Large intestine (tissue), 3 donors: Measurements from ENCODE around the gene SLC35F5. TPM values are rescaled to one million over a fixed set of nuclear protein-coding genes. Genes with fewer than 3 reads are reported as not detected.
A peak's percentile ranks its signal among the peaks of the same experiment; 100 is the strongest.
"Not testable (repeated sequence)": the region's sequence is repeated elsewhere in the genome, so short reads cannot be mapped to it uniquely, and the experiment has no call there.

Experiments used
- DNase-seq, 2 donors: peaks; one replicate each; pipeline versions ENCODE4 v3.0.0 to v3.0.0-alpha.2; 2013
- H3K27ac ChIP-seq: one replicate; pipeline ENCODE4 v1.5.1; 2013; ENCODE audit warnings: low read length
- H3K27me3 ChIP-seq: 2 replicates; pipeline ENCODE4 v1.6.1; 2013; ENCODE audit warnings: low read length; ENCODE audit not compliant: control insufficient read depth, insufficient read depth
- H3K36me3 ChIP-seq: 2 replicates; pipeline ENCODE4 v1.6.1; 2013; ENCODE audit warnings: low read length; ENCODE audit not compliant: control insufficient read depth, insufficient read depth
- H3K4me1 ChIP-seq: one replicate; pipeline ENCODE4 v1.6.1; 2013; ENCODE audit warnings: low read length; ENCODE audit not compliant: control insufficient read depth, insufficient read depth
- H3K4me3 ChIP-seq: one replicate; pipeline ENCODE4 v1.5.1; 2013; ENCODE audit warnings: low read length
- H3K9me3 ChIP-seq: one replicate; pipeline ENCODE4 v1.6.1; 2013; ENCODE audit warnings: mild to moderate bottlenecking, low read depth, low read length, moderate library complexity; ENCODE audit not compliant: control insufficient read depth
- WGBS: methylation state at CpG from one replicate; pipeline ENCODE4 v1.1.5; 2013; ENCODE audit warnings: low lambda C conversion rate; ENCODE audit not compliant: insufficient coverage; 5-methylcytosine and 5-hydroxymethylcytosine counted together
- polyA plus RNA-seq: library from polyadenylated mRNA; unstranded; fragments of 120-200 nt; gene quantifications from one replicate; pipeline ENCODE4 v1.2.1, GENCODE V29; 2013

The SLC35F5 gene
- polyA plus RNA-seq, 1 donor: 73.7 TPM

GRCh38 chr2:113720167-113720566 is 36.3 kb downstream of the SLC35F5 start:
- WGBS: 89% methylated on average over 1 of the region's 3 CpGs
- no peaks in the 10 kb centered on the region for H3K9me3 ChIP-seq
- H3K36me3 ChIP-seq: peaks cover 28% of the 10 kb centered on the region
- DNase-seq: no peak
- H3K27ac ChIP-seq: no peak overlapping the region
- H3K4me1 ChIP-seq: no peaks in the 10 kb centered on the region
- no peak overlapping the region for H3K4me3 ChIP-seq
- H3K27me3 ChIP-seq: no peaks in the 10 kb centered on the region

GRCh38 chr2:113716291-113716690 is 40.2 kb downstream of the SLC35F5 start:
- DNase-seq: no peak
- Histone ChIP-seq H3K27me3 (no peaks in the 10 kb centered on the region), H3K4me1 (no peaks in the 10 kb centered on the region), H3K4me3 (no peak overlapping the region), H3K9me3 (no peaks in the 10 kb centered on the region), H3K27ac (no peak overlapping the region), H3K36me3 (peaks cover 29% of the 10 kb centered on the region)
- 100% methylated on average over 1 of the region's 3 CpGs for whole genome bisulfite sequencing

GRCh38 chr2:113712941-113713340 is 43.5 kb downstream of the SLC35F5 start:
- Histone ChIP-seq H3K9me3 (no peaks in the 10 kb centered on the region), H3K27ac (no peak overlapping the region), H3K4me3 (no peak overlapping the region), H3K4me1 (no peaks in the 10 kb centered on the region), H3K36me3 (peaks cover 22% of the 10 kb centered on the region), H3K27me3 (no peaks in the 10 kb centered on the region)
- no peak for DNase-seq
- WGBS: 100% methylated on average over 1 of the region's 2 CpGs

GRCh38 chr2:113711851-113712250 is 44.6 kb downstream of the SLC35F5 start:
- no peak overlapping the region for H3K27ac ChIP-seq
- no peaks in the 10 kb centered on the region for H3K27me3 ChIP-seq
- H3K4me3 ChIP-seq: no peak overlapping the region
- H3K9me3 ChIP-seq: no peaks in the 10 kb centered on the region
- no peak for DNase-seq
- H3K4me1 ChIP-seq: no peaks in the 10 kb centered on the region
- peaks cover 17% of the 10 kb centered on the region for H3K36me3 ChIP-seq
- WGBS: 100% methylated on average over 1 of the region's 1 CpG

- 83% methylated on average over 1 of the region's 3 CpGs for WGBS
- H3K36me3 ChIP-seq: peaks cover 6% of the 10 kb centered on the region
- no peak overlapping the region for H3K4me3 ChIP-seq
- no peaks in the 10 kb centered on the region for H3K27me3 ChIP-seq
- H3K9me3 ChIP-seq: peaks cover 6% of the 10 kb centered on the region
- H3K27ac ChIP-seq: no peak overlapping the region
- no peak for DNase-seq
- peaks cover 6% of the 10 kb centered on the region for H3K4me1 ChIP-seq
Observed at GRCh38 chr2:113709022-113709421, 47.4 kb downstream of the SLC35F5 start.

- H3K9me3 ChIP-seq: peaks cover 7% of the 10 kb centered on the region
- H3K27ac ChIP-seq: no peak overlapping the region
- no peaks in the 10 kb centered on the region for H3K27me3 ChIP-seq
- H3K36me3 ChIP-seq: no peaks in the 10 kb centered on the region
- WGBS: 29% methylated on average over 1 of the region's 1 CpG
- peaks cover 18% of the 10 kb centered on the region for H3K4me1 ChIP-seq
- no peak overlapping the region for H3K4me3 ChIP-seq
- DNase-seq: no peak
Observed at GRCh38 chr2:113707106-113707505, 49.3 kb downstream of the SLC35F5 start.

- Histone ChIP-seq H3K27me3 (no peaks in the 10 kb centered on the region), H3K4me3 (no peak overlapping the region), H3K27ac (no peak overlapping the region), H3K36me3 (no peaks in the 10 kb centered on the region), H3K4me1 (peaks cover 18% of the 10 kb centered on the region), H3K9me3 (peaks cover 7% of the 10 kb centered on the region)
- no peak for DNase-seq
- 60% methylated on average over 2 of the region's 7 CpGs for WGBS
Observed at GRCh38 chr2:113705982-113706523, 50.4 kb downstream of the SLC35F5 start.

- H3K4me3 ChIP-seq, DNase-seq, H3K27ac ChIP-seq, H3K36me3 ChIP-seq, H3K27me3 ChIP-seq, H3K9me3 ChIP-seq: not testable (repeated sequence)
- WGBS: no CpG with 5 or more reads among the region's 54 CpGs
- peaks cover 18% of the 10 kb centered on the region for H3K4me1 ChIP-seq
Observed at GRCh38 chr2:113704300-113704993, 52.0 kb downstream of the SLC35F5 start.

GRCh38 chr2:113703386-113704299 is 52.8 kb downstream of the SLC35F5 start:
- Histone ChIP-seq H3K36me3 (no peaks in the 10 kb centered on the region), H3K9me3 (peaks cover 7% of the 10 kb centered on the region), H3K27ac (peak overlapping the region; percentile 82), H3K4me3 (peak overlapping the region; percentile 15), H3K27me3 (no peaks in the 10 kb centered on the region), H3K4me1 (peaks cover 18% of the 10 kb centered on the region)
- peak; percentile 68 to 89 for DNase-seq
- WGBS: 0% methylated on average over 1 of the region's 25 CpGs

- Histone ChIP-seq H3K27ac (no peak overlapping the region), H3K4me3 (no peak overlapping the region), H3K4me1 (peaks cover 14% of the 10 kb centered on the region), H3K36me3 (no peaks in the 10 kb centered on the region), H3K9me3 (peaks cover 7% of the 10 kb centered on the region), H3K27me3 (no peaks in the 10 kb centered on the region)
- DNase-seq: no peak
- WGBS: 76% methylated on average over 5 of the region's 17 CpGs
Observed at GRCh38 chr2:113700186-113700841, 56.1 kb downstream of the SLC35F5 start.
